GM18909 (cell line): ENCODE data around the gene MYL1.
A peak's percentile ranks its signal among the peaks of the same experiment; 100 is the strongest.

Experiments used
- ATAC-seq: cut with Tn5 transposase; IDR thresholded peaks from one replicate; pipeline ENCODE4 v1.9.1; 2021; ENCODE audit warnings: mild to moderate bottlenecking; ENCODE audit not compliant: unreplicated experiment, poor library complexity

The MYL1 gene

GRCh38 chr2:210315015-210315788 lies at the start of gene MYL1:
Gene MYL1 (minus strand): TSS chr2:210315174. CDS start chr2:210315042, 132 bp downstream.
- no peak for ATAC-seq

- no peak for ATAC-seq
Measured at GRCh38 chr2:210363876-210364275, 48.9 kb upstream of the MYL1 start.

- ATAC-seq: peak; percentile 58
Measured at GRCh38 chr2:210363261-210363660, 48.3 kb upstream of the MYL1 start.

DNA sequence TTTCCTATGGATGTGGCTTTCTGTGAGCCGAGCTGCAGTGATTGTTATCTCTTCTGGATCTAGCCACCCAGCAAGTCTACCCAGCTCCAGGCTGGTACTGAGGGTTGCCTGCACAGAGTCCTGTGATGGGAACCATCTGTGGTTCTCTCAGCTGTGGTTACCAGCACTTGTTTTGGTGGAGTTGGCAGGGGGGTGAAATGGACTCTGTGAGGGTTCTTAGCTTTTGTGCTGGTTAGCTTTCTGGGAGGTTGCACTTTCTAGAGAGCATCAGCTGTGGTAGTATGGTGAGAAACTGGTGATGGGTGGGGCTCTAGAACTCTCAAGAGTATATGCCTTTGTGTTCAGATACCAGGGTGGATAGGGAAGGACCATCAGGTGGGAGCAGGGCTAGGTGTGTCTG lies 45.4 kb upstream of the MYL1 start:
- no peak for ATAC-seq

DNA sequence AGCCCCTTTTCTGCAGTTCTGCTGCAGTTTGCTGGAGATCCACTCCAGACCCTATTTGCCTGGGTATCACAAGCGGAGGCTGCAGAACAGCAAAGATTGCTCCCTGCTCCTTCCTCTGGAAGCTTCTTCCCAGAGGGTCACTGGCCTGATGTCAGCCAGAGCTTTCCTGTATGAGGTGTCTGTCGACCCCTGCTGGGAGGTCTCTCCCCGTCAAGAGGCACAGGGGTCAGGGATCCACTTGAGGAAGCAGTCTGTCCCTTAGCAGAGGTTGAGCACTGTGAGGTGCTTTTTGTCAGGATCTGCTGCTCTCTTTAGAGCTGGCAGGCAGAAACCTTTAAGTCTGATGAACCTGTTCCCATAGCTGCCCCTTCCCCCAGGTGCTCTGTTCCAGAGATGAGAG lies 42.0 kb upstream of the MYL1 start:
- ATAC-seq: no peak

DNA sequence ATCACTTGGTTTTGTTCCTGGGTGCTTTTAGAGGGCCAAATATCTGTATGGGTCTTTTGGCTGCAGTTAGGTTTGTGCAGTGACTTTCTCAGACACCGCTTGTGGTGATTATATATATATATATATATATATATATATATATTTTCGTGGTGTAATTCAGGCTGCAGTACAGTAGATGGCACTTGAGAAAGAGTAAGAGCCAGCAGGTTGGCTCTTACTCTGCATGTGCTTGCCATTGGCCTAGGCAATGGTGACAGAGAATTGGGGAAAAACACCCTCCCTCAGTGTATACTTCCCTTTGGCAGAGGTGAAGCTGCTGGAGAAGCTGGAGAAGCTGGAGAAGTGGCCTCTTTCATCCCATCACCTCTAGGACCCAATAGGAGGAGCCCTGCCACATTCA lies 22.2 kb upstream of the MYL1 start:
- ATAC-seq: no peak

GRCh38 chr2:210324906-210325305 lies 9.9 kb upstream of the MYL1 start:
- no peak for ATAC-seq

GRCh38 chr2:210324458-210324857 lies 9.5 kb upstream of the MYL1 start:
- no peak for ATAC-seq

- no peak for ATAC-seq
Measured at GRCh38 chr2:210323003-210323402, 8.0 kb upstream of the MYL1 start.

GRCh38 chr2:210318891-210319290 lies 3.9 kb upstream of the MYL1 start:
- no peak for ATAC-seq

- ATAC-seq: no peak
Measured at GRCh38 chr2:210318486-210318885, 3.5 kb upstream of the MYL1 start.

GRCh38 chr2:210310550-210310949 lies 4.4 kb downstream of the MYL1 start:
- ATAC-seq: no peak

DNA sequence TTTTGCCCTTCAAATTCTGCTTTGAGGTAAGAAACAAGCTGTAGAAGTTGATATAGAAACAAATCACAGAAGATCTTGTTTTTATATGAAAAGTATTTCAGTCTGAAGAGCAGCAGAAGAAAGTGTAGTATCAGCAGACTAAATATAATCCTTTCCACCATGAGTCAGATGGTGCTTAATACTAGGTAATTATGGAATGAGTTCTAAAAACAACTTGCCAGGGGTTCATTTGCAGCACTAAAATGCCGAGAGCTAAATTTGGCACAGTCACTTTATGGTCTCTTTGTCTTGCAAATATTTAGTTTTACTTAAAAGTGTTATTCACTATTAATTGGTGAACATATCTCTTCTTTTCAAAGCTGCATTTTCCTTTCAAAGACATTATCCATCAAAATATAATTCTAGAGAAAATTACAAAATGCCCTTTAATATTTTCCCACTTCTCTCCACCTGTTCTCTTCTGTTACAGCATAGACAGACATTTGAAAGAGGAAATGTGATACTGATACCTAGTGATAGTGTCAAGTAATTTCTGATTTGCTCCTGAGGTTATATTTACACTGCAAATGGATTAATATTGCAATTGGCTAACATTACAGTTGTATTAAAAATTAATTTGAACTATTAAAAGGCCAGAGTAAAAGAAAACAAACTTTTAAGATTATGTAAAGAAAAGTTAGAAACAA lies 5.3 kb downstream of the MYL1 start:
- no peak for ATAC-seq

- ATAC-seq: no peak
Measured at GRCh38 chr2:210303498-210303897, 11.5 kb downstream of the MYL1 start.

- ATAC-seq: no peak
Measured at GRCh38 chr2:210302326-210302725, 12.6 kb downstream of the MYL1 start.

DNA sequence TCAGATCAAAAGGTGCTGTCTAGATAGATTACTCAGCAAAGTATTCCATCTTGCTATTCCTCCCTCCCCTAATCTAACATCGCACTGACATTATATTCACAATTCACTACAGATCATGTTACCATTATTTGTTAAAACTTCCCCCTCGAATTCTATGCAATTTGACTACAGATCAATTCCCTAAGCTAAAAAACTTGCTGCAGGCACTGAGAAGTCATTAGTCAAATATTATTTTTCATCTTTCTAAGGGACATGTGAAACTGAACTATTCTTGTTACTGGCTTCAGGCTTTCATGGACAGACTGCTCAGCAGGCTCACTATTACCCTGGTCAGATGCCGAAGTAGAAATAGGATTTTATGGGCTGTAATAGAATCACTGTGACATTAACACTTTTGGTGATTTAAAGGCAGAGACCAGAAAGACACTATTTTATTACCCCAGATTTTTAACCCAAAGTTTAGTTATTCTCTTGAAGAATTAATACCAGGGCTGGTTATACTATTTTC lies 15.1 kb downstream of the MYL1 start:
- no peak for ATAC-seq

GRCh38 chr2:210288408-210288807 lies 26.6 kb downstream of the MYL1 start:
- ATAC-seq: no peak

DNA sequence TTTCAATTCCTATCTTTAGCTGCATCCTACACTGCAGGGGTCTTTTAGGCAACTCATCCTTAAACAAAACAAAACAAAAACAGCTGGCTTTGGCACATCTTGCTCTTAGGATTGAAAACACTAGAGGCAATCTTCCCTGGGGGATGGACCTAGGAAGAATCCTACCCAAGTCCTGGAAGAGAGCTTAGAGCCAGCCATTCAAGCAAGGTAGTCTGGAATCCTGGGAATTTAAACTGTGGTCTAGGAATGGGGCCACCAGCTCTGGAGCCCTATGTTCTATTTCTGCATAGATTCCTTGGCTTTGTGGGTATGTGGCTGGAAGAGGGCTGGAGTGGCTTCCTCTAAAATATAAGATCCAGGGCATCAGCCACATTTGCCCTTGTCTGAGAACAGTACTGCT lies 27.7 kb downstream of the MYL1 start:
- ATAC-seq: no peak

- ATAC-seq: no peak
Measured at GRCh38 chr2:210286123-210286680, 28.8 kb downstream of the MYL1 start.

GRCh38 chr2:210277133-210277532 lies 37.8 kb downstream of the MYL1 start:
- no peak for ATAC-seq

DNA sequence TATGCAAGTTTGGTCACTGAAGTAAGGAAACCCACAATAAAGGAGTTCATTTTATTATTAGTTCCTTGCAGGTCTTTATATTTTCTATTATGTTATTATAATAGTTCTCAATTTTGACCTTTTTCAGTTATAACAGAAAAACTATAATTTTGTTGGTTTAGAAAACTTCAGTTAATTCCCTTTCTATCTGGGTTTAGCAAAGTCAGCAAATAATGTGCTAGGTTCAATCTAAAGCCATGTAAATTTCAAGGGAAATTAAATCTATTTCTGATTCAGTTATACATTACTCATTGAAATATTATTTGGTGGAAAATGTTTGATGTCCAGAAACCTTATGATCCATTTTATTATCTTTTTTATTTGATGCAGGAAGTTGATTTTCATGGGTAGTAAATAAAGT lies 43.7 kb downstream of the MYL1 start:
- ATAC-seq: no peak
